ENCODE measurements around the gene GHRH.

DNA sequence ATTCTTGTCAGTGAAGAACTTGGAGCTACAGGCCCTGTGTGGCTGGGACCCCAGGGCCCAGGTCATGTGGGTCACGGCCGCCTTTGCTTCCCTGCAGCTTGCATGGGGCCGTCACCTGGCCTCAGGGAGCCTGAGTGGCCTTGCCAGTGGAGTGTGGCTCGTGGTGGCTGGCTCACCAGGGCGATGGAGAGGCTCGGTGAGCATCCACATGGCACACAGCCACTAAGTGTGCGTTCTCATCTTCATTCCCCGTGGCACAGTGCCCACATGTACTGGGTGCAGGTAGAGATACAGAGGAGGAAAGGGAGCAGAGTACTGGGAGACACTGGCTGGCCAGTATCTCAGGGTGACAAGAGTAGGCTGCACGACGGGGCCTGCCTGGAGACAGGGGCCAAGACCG, 49.3 kb upstream of the GHRH start:
- TF ChIP-seq POLR2A (IDR thresholded peaks at IDR 0.05), result no peak
- TF ChIP-seq, protein P1, sequence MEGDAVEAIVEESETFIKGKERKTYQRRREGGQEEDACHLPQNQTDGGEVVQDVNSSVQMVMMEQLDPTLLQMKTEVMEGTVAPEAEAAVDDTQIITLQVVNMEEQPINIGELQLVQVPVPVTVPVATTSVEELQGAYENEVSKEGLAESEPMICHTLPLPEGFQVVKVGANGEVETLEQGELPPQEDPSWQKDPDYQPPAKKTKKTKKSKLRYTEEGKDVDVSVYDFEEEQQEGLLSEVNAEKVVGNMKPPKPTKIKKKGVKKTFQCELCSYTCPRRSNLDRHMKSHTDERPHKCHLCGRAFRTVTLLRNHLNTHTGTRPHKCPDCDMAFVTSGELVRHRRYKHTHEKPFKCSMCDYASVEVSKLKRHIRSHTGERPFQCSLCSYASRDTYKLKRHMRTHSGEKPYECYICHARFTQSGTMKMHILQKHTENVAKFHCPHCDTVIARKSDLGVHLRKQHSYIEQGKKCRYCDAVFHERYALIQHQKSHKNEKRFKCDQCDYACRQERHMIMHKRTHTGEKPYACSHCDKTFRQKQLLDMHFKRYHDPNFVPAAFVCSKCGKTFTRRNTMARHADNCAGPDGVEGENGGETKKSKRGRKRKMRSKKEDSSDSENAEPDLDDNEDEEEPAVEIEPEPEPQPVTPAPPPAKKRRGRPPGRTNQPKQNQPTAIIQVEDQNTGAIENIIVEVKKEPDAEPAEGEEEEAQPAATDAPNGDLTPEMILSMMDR (IDR thresholded peaks at IDR 0.05), result no peak
